H1 (cell line): ENCODE results near the gene TRDMT1. TPM values are rescaled to one million over a fixed set of nuclear protein-coding genes. Genes with fewer than 3 reads are reported as not detected.

Experiments used
- CHD7 ChIP-seq: fragments of 300-600 bp; sonication (generic); IDR thresholded peaks from 2 replicates; pipeline ENCODE4 v1.7.1; 2012; ENCODE audit warnings: low read length, moderate library complexity, mild to moderate bottlenecking, inconsistent platforms; ENCODE audit not compliant: insufficient replicate concordance
- POLR2AphosphoS5 ChIP-seq: IDR thresholded peaks from 2 replicates; pipeline ENCODE4 v1.6.1; 2011; ENCODE audit warnings: low read depth, low read length
- SP2 ChIP-seq: IDR thresholded peaks from 2 replicates; pipeline ENCODE4 v1.6.1; 2012; ENCODE audit warnings: mild to moderate bottlenecking, low read length, inconsistent platforms
- polyA plus RNA-seq, 7 experiments: library from polyadenylated mRNA; depleted of rRNA in 3 of 7; stranded (reverse) in 5 of 7; unstranded in 2 of 7; fragments of >200 nt in 5 of 7; fragments of 200-250 nt in 2 of 7; gene quantifications; 1 replicate in 5 of 7; 2 replicates in 1 of 7; 4 replicates in 1 of 7; pipeline versions ENCODE4 v1.2.1 to v1.2.3, GENCODE V29; 2011 to 2013; ENCODE audit warnings: missing spikeins in 2 of 7, mixed read lengths in 2 of 7
- total RNA-seq: library from RNA; stranded (reverse); fragmentation: NEBNext Ultra II Directional; extraction: Animal tissue kit (Norgen Biotek cat#: 25700); gene quantifications from 2 replicates; pipeline ENCODE4 v1.2.1, GENCODE V29; 2021
- TF ChIP-seq, protein P1 (sequence below): IDR thresholded peaks from 2 replicates; pipeline ENCODE4 v1.6.1; 2012; ENCODE audit warnings: low read length, inconsistent platforms

The TRDMT1 gene
- total and polyA plus RNA-seq, 2 of the 8 experiments (the other 6 are each of a cell fraction or from before 2014, with no cell fraction given) = 7.4 to 21.4 TPM

DNA sequence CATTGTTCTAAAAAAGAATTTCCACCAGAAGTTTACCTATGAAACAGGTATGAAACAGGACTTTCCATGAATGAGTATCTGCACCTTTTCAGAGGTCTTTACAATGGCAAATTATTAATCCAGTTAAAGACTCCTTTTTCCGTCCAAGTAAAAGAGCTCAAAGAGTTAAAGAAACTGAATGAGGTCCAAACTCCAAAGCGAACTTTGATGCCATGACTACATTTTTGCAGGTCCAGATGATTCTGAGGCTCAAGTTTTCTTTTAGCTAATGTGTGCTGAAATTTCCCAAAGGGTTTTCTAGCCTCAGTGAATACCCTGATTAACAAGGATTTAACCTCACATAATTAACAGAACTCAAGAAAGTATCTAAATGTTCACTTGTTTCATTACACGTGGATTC lies 81.6 kb downstream of the TRDMT1 start (continued):
- TF ChIP-seq CHD7 (no peak), SP2 (no peak), POLR2AphosphoS5 (no peak)
- TF ChIP-seq, protein P1, sequence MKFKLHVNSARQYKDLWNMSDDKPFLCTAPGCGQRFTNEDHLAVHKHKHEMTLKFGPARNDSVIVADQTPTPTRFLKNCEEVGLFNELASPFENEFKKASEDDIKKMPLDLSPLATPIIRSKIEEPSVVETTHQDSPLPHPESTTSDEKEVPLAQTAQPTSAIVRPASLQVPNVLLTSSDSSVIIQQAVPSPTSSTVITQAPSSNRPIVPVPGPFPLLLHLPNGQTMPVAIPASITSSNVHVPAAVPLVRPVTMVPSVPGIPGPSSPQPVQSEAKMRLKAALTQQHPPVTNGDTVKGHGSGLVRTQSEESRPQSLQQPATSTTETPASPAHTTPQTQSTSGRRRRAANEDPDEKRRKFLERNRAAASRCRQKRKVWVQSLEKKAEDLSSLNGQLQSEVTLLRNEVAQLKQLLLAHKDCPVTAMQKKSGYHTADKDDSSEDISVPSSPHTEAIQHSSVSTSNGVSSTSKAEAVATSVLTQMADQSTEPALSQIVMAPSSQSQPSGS = no peak
- TF ChIP-seq, all 59 proteins: peak for 0
